ENCODE measurements around the gene ATP1A4.

DNA sequence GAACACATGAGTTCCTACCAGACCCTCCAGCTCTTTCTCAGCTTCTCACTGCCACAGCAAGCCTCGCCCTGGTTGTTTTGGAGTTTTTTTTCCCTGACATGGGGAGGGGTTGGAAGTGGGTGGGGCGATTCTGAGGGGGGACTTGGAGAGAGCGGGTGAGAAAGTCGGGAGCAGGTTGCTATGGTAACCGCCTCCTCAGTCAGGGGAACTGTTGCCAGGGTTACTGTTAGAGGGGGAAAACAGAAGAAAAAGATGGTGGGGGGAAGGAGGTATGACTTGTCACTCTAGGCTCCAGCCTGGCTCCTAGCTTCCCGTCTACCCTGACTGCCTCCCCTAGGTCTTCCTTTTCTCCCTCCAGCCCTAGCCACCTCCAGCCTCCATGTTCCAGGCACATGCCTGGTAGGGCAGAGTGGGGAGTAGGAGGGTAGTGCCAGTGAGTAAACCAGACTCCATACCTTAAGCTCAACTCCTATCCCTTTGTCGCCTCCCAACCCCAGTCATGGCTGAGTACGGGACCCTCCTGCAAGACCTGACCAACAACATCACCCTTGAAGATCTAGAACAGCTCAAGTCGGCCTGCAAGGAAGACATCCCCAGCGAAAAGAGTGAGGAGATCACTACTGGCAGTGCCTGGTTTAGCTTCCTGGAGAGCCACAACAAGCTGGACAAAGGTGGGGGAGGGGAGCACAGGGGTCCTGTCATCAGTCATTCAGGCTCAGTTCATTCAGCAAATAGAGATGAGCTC lies 59.8 kb downstream of the ATP1A4 start:
- TF ChIP-seq, protein P1, sequence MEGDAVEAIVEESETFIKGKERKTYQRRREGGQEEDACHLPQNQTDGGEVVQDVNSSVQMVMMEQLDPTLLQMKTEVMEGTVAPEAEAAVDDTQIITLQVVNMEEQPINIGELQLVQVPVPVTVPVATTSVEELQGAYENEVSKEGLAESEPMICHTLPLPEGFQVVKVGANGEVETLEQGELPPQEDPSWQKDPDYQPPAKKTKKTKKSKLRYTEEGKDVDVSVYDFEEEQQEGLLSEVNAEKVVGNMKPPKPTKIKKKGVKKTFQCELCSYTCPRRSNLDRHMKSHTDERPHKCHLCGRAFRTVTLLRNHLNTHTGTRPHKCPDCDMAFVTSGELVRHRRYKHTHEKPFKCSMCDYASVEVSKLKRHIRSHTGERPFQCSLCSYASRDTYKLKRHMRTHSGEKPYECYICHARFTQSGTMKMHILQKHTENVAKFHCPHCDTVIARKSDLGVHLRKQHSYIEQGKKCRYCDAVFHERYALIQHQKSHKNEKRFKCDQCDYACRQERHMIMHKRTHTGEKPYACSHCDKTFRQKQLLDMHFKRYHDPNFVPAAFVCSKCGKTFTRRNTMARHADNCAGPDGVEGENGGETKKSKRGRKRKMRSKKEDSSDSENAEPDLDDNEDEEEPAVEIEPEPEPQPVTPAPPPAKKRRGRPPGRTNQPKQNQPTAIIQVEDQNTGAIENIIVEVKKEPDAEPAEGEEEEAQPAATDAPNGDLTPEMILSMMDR (conservative IDR thresholded peaks at IDR 0.05; ENCODE audit: low read depth, low read length), result no peak
- TF ChIP-seq EZH2 (IDR thresholded peaks at IDR 0.05; ENCODE audit: borderline replicate concordance, low read depth, low read length, poor library complexity, severe bottlenecking), result no peak

Measured in A673 (cell line).